Stimulated activated naive B cell treated with anti-CD40 and anti-IgM and Interleukin-4, amounts not matched to agents 10 μg/mL and 1 μg/mL and 100 μg/mL, for 72 hours (primary cell): ENCODE results near the gene PAK5.

Source experiments
- ATAC-seq, 2 donors: fragments of 150-1000 bp; cut with Tn5 transposase; replicated peaks; 2 replicates each; pipeline ENCODE4 v1.10.0; 2021; ENCODE audit warnings: moderate library complexity in 1 of 2
- DNase-seq: peaks from one replicate; pipeline ENCODE4 v3.0.0; 2021
- H3K27ac Mint-ChIP-seq: one replicate; pipeline ENCODE4 v1.8.0; 2022; ENCODE audit warnings: mild to moderate bottlenecking, mixed read lengths
- H3K27me3 Mint-ChIP-seq, 2 donors: one replicate each; pipeline ENCODE4 v1.8.0; 2022; ENCODE audit warnings: mixed read lengths in 2 of 2
- H3K36me3 Mint-ChIP-seq, 2 donors: one replicate each; pipeline ENCODE4 v1.8.0; 2022; ENCODE audit warnings: mixed read lengths in 2 of 2, mild to moderate bottlenecking in 1 of 2
- H3K4me1 Mint-ChIP-seq, 2 donors: one replicate each; pipeline ENCODE4 v1.8.0; 2022; ENCODE audit warnings: mixed read lengths in 2 of 2, mild to moderate bottlenecking in 1 of 2
- H3K4me3 Mint-ChIP-seq, 2 donors: one replicate each; pipeline ENCODE4 v1.8.0; 2022; ENCODE audit warnings: mild to moderate bottlenecking in 2 of 2, mixed read lengths in 2 of 2, moderate library complexity in 1 of 2
- H3K9me3 Mint-ChIP-seq, 2 donors: one replicate each; pipeline ENCODE4 v1.8.0; 2022; ENCODE audit warnings: mixed read lengths in 2 of 2, mild to moderate bottlenecking in 1 of 2

The PAK5 gene

DNA sequence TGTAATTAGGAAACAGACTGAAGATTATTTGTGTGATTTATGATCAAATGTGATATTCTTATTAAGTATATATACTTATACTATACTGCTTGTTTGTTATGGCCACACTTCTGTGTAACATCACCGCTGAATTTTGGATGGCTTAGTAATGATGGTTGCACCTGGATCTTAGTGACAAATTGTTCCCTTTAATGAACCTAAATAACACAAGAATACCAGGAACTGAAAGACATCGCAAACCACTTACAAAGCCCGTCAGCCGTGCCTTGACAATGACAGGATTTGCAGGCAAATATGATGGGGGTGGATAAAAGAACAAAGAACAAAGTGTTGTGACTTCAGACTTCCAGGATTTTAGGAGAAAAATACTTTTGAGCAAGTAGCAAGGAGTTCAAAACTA, 257.4 kb downstream of the PAK5 start:
- Mint-ChIP-seq H3K27me3 (peaks cover 0 to 6% of the 10 kb centered on the region in 2 donors), H3K9me3 (no peaks in the 10 kb centered on the region), H3K27ac (no peak overlapping the region), H3K4me3 (no peak overlapping the region), H3K36me3 (no peaks in the 10 kb centered on the region), H3K4me1 (peaks cover 3 to 10% of the 10 kb centered on the region in 2 donors)
- ATAC-seq, result peak; percentile 36 to 52
- no peak for DNase-seq

DNA sequence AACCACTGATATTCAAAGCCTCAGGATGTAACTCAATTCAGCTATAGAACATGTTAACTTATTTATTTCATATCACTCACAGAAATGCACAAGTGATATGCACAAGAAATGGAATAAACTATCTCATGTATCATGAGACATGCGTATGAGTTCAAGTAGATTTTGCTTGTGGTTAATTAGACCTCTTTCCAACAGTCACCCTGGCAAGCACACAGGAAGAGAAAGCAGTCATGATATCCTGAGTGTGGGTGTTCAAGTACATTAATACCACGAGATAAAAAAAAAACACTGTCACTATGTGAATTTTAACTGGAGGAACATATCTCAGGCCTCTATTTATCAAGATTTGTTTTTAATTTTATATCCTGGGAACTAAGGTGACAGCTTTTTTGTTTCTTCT, 260.3 kb downstream of the PAK5 start:
- Mint-ChIP-seq H3K9me3 (no peaks in the 10 kb centered on the region), H3K27ac (no peak overlapping the region), H3K36me3 (no peaks in the 10 kb centered on the region), H3K4me1 (peaks cover 3 to 10% of the 10 kb centered on the region in 2 donors), H3K27me3 (peaks cover 8 to 9% of the 10 kb centered on the region in 2 donors), H3K4me3 (no peak overlapping the region)
- peak in 1 of 2 donors; percentile 38 for ATAC-seq
- DNase-seq, result no peak

DNA sequence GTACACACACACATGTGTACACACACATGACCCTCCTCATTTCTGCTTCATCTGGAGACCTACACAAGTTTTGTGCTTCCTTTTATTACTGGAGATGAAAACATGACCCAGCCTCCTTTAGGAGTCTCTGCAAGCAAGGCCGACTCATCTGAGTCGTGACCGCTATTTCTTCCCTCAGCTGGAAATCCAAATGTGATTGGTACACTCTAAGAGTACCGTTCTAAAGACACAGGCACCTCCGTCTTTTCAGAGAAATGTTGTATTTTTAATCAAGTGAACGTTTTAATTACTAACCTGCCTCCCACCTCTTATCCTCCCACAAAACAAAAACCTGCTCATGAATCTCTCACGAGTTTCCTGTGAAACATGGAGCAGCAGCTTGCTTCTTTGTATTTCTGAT, 261.5 kb downstream of the PAK5 start:
- H3K4me1 Mint-ChIP-seq, result peaks cover 3 to 9% of the 10 kb centered on the region in 2 donors
- H3K9me3 Mint-ChIP-seq, result no peaks in the 10 kb centered on the region
- no peak overlapping the region for H3K4me3 Mint-ChIP-seq
- peaks cover 12 to 14% of the 10 kb centered on the region in 2 donors for H3K27me3 Mint-ChIP-seq
- no peak overlapping the region for H3K27ac Mint-ChIP-seq
- no peaks in the 10 kb centered on the region for H3K36me3 Mint-ChIP-seq
- DNase-seq (no peak), ATAC-seq (no peak)

DNA sequence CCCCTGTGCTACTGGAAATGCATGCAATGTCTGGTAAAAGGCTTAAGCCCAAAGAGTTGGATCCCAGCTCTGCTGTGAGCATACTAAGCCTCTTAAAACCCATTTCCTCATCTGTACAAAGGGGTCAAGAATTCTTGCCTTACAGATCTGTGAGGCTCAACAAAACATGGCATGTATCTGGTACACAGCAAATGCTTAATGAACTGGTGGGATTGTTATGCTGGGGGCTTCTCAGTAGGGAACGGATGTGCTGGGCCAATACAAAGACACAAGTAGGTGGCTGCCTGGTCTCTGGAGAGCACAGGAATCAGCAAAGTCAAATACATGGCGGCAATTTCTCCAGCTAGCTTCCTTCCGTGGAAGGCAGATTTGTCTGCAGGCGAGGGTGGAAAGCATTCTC, 262.2 kb downstream of the PAK5 start:
- no peak for ATAC-seq
- H3K27ac Mint-ChIP-seq, result no peak overlapping the region
- no peak for DNase-seq

DNA sequence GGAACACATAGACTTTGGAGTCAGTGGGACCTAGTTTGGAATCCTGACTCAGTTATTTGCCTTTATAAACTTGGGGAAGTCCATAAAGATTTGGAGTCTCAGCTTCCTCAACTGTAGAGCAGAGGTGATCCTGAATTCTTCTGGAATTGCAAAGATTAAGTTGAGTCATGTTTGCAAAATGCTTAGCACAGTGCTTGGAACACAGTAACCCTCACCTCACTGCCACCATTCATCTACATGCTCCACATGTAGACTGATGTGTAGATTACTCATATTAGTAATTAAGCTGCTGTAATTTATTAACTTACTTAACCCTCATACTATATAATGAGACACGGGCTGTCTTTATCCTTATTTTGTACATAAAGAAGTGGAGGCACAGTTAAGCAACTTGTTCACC, 263.0 kb downstream of the PAK5 start:
- Mint-ChIP-seq H3K4me3 (no peak overlapping the region), H3K27me3 (peaks cover 15 to 26% of the 10 kb centered on the region in 2 donors), H3K4me1 (no peaks in the 10 kb centered on the region), H3K27ac (no peak overlapping the region), H3K36me3 (no peaks in the 10 kb centered on the region), H3K9me3 (no peaks in the 10 kb centered on the region)
- ATAC-seq (no peak), DNase-seq (no peak)

More for the DNA sequence above, 262.2 kb downstream of the PAK5 start:
- Mint-ChIP-seq H3K4me3 (no peak overlapping the region), H3K9me3 (no peaks in the 10 kb centered on the region), H3K4me1 (peaks cover 2 to 3% of the 10 kb centered on the region in 2 donors), H3K27me3 (peaks cover 12 to 18% of the 10 kb centered on the region in 2 donors), H3K36me3 (no peaks in the 10 kb centered on the region)

DNA sequence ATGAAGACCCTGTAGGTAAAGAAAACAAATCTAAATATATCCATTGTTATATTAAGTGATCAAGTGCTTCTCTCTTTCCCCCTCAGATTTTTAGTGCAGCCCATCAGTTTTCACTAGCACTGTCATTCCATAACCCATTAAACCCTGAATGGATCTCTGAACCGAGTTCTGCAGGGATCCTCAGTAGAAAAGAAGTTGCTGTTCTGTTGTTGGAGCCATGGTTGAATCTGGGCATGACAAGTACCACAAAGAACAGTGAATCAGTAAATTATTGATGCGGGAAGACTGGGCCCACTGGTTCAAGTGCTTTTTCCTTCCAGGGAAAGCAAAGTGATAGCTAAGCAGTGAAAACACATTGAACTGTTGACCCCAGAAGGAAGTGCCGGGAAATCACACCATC, 264.1 kb downstream of the PAK5 start:
- Mint-ChIP-seq H3K9me3 (no peaks in the 10 kb centered on the region), H3K36me3 (no peaks in the 10 kb centered on the region), H3K27me3 (peaks cover 15 to 26% of the 10 kb centered on the region in 2 donors), H3K4me1 (no peaks in the 10 kb centered on the region), H3K27ac (no peak overlapping the region), H3K4me3 (no peak overlapping the region)
- ATAC-seq (no peak), DNase-seq (no peak)

DNA sequence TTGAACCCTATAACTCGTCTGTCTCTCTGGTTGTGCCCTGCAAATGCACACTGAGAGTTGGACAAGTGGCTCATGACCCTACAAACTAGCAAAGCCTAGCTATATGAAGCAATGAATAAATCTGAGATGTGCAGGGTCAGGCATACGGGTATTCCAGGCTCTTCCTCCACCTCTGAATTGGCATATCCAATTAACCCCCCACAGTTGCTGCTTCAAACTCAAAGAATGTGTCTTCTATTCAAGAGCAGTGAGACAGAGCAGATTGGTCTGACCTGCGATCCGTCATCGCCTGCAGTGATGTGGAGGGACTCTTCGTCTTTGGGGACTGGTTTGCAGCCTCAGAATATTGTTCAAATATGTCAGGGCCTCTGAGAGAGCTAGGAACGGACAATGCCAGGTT, 264.7 kb downstream of the PAK5 start:
- H3K4me1 Mint-ChIP-seq, result no peaks in the 10 kb centered on the region
- no peaks in the 10 kb centered on the region for H3K36me3 Mint-ChIP-seq
- H3K9me3 Mint-ChIP-seq, result peaks cover 0 to 2% of the 10 kb centered on the region in 2 donors
- no peak for DNase-seq
- H3K4me3 Mint-ChIP-seq, result no peak overlapping the region
- H3K27me3 Mint-ChIP-seq, result peaks cover 18 to 30% of the 10 kb centered on the region in 2 donors
- no peak for ATAC-seq
- no peak overlapping the region for H3K27ac Mint-ChIP-seq

DNA sequence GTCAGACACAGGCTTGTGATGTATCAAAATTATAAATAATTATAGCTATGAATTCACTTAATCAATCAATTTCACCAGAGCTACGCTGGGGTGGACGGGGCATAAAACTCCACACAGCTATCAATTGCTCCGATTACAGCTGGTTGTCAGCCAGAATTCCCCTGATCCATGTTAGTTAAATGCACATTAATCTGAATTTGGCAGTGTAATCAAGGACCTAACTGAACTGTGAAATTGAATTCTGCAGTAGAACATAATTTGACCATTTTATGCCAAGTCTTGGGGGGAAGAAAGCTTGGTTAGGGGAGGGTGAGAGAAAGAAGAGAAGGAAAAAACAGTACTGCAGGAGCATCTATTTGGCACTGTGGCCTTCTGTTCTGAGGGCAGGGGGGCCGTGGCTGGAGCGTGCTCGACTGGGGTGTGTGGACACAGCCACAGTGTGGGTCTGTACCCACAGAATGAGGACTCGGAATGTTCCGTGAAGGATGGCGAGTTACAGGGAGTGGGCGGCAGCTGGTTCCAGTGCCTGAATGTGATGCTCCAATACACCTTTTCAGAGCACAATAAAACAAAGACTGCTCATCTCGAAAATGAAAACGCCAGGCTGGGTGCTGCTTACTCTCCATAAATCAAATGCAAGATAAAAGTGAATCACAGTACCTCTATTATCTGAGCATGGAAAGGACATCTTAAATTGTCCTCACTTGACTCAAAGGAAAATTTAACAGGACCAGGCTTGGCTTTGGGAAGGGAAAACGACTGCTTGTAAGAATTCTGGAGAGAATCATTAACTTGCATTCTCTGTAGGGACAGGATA, 265.3 kb downstream of the PAK5 start:
- Mint-ChIP-seq H3K27me3 (peaks cover 19 to 33% of the 10 kb centered on the region in 2 donors), H3K27ac (no peak overlapping the region), H3K4me1 (no peaks in the 10 kb centered on the region), H3K36me3 (no peaks in the 10 kb centered on the region), H3K4me3 (no peak overlapping the region), H3K9me3 (peaks cover 0 to 3% of the 10 kb centered on the region in 2 donors)
- DNase-seq, result no peak
- no peak for ATAC-seq

DNA sequence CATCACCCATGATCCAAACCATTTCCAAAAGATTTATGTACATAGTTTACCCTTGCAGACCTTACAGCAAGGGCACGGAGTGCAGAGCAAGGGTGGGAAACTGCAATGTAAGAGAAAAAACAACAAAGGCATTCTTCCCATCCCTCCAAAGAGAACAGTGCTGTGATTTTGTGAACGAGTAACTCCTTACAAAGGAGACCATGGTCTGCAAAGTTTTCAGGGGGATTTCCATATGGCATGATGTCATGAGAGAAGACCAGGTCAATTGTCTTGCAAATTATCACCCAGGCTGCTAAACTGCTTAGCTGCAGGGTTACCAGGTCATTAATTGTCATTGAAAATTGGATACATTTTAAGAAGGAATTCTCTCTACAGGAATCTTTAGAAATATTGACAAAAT, 266.2 kb downstream of the PAK5 start:
- H3K4me1 Mint-ChIP-seq, result no peaks in the 10 kb centered on the region
- H3K36me3 Mint-ChIP-seq, result no peaks in the 10 kb centered on the region
- H3K27ac Mint-ChIP-seq, result no peak overlapping the region
- peaks cover 0 to 5% of the 10 kb centered on the region in 2 donors for H3K9me3 Mint-ChIP-seq
- ATAC-seq, result no peak
- H3K4me3 Mint-ChIP-seq, result no peak overlapping the region
- peaks cover 24 to 40% of the 10 kb centered on the region in 2 donors for H3K27me3 Mint-ChIP-seq
- DNase-seq, result no peak

DNA sequence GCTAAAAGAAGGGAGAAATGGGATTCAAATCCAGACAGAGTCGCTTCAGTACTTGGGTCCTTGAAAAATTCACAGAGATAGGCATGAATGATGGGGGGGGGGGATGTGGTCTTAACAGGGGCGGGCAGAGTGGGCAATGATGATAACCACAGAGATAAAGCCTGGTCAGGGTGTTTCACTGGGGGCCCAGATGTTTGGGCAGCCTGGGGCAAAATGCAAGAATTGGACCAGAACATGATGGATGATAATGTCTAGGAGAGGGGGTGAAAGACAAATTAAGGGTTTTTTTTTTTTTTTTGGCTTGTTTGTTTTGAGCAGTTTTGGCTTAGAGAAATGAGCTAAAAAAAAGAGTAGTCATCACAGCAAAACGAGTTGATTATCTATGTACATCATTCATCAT, 267.1 kb downstream of the PAK5 start:
- ATAC-seq (no peak), DNase-seq (no peak)
- H3K4me1 Mint-ChIP-seq, result no peaks in the 10 kb centered on the region
- H3K9me3 Mint-ChIP-seq, result peaks cover 0 to 5% of the 10 kb centered on the region in 2 donors
- H3K27me3 Mint-ChIP-seq, result peaks cover 18 to 44% of the 10 kb centered on the region in 2 donors
- H3K4me3 Mint-ChIP-seq, result no peak overlapping the region
- H3K36me3 Mint-ChIP-seq, result no peaks in the 10 kb centered on the region
- H3K27ac Mint-ChIP-seq, result no peak overlapping the region

DNA sequence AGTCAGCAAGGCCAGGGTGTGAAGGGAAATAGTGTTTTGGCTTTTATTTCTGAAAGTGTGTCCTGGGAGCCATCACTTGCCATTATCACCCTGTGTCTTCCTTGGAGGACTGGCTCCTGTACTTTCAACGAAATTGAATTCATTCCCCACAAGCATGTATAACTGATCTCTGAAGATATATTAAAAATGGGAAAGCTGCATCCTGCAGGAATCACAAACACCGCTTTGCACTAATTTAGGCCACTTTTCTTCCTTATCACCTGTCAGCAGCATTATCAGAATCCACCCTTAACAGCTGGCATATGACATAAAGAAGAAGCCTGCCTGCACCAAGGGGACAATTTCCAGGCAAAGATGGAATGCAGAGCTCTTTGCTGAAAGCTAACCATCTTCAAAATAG, 268.3 kb downstream of the PAK5 start:
- Mint-ChIP-seq H3K27ac (no peak overlapping the region), H3K4me1 (no peaks in the 10 kb centered on the region), H3K4me3 (no peak overlapping the region), H3K27me3 (peaks cover 28 to 56% of the 10 kb centered on the region in 2 donors), H3K36me3 (no peaks in the 10 kb centered on the region), H3K9me3 (peaks cover 0 to 5% of the 10 kb centered on the region in 2 donors)
- ATAC-seq, result no peak
- DNase-seq, result no peak

DNA sequence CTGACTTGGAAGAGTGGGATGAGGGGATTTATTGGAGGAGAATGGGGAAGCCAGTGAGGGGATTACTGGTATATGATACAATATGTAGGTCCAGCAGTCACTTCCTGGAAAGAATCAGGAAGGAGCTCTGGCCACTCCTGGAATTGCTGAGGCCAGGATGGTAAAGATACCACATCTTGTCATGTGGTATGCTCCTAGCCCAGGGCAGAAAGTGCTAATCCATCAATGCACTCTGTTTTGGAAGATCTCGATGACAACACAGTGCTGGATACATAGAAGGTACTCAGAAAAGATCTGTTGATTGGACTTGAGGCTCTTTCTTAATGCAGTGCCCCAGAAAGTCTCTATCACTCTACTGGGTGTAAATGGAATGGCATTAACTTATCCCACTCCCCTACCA, 271.9 kb downstream of the PAK5 start:
- DNase-seq, result no peak
- no peaks in the 10 kb centered on the region for H3K4me1 Mint-ChIP-seq
- no peak overlapping the region for H3K4me3 Mint-ChIP-seq
- peaks cover 31 to 48% of the 10 kb centered on the region in 2 donors for H3K27me3 Mint-ChIP-seq
- peaks cover 0 to 5% of the 10 kb centered on the region in 2 donors for H3K9me3 Mint-ChIP-seq
- ATAC-seq, result no peak
- H3K27ac Mint-ChIP-seq, result no peak overlapping the region
- H3K36me3 Mint-ChIP-seq, result no peaks in the 10 kb centered on the region

DNA sequence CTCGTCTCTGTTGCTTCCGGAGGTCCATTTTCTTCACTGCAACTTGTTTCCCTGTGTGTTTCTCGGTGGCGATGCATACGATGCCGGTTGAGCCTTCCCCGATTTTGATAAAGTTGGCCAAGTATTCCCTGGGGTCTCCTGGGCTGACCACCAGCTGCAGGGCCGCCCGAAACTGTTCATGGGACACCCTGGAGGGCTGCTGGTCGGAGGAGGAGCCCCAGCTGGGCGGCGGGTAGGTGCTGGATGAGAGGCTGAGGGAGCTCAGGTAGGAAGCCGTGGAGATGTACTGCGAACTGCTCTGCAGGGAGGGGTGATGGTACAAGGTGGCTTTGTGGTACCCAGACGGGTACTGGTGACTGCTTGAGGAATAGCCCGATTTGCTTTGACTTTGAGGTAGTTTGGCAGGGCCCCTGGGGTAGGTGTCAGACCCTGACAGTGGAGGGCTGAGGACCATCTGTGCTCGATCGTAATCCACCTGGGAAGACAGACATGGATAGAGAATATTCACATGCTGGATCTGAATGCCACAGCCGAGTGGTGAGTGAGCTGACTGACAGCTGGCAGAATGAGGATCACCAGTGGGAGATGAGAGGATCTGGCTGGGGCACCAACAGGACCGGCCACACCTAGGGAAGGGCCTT, 272.8 kb downstream of the PAK5 start:
- H3K27me3 Mint-ChIP-seq, result peaks cover 28 to 38% of the 10 kb centered on the region in 2 donors
- DNase-seq (no peak), ATAC-seq (no peak)
- H3K9me3 Mint-ChIP-seq, result peaks cover 0 to 5% of the 10 kb centered on the region in 2 donors
- H3K36me3 Mint-ChIP-seq, result no peaks in the 10 kb centered on the region
- H3K4me3 Mint-ChIP-seq, result no peak overlapping the region
- H3K27ac Mint-ChIP-seq, result no peak overlapping the region
- H3K4me1 Mint-ChIP-seq, result no peaks in the 10 kb centered on the region

DNA sequence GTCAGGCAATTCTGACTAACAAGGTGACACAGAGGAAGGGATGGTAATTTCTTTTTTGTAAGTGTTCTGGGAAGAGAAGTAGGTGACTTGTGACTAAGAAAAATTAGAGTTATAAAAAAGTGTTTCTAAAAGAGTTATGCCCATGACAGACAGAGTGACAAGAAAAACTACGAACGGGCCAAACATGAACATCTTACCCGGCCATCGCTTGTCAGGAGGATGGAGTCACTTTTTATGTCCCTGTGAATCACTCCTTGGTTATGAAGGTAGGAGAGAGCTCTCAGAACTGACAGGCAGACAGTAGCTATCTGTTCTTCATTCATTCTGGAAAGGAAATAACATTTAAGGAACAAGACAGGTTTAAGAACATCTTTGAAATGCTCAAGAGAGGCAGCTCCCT, 281.5 kb downstream of the PAK5 start:
- H3K9me3 Mint-ChIP-seq, result peaks cover 0 to 3% of the 10 kb centered on the region in 2 donors
- DNase-seq (no peak), ATAC-seq (no peak)
- peaks cover 13 to 21% of the 10 kb centered on the region in 2 donors for H3K27me3 Mint-ChIP-seq
- no peak overlapping the region for H3K27ac Mint-ChIP-seq
- no peaks in the 10 kb centered on the region for H3K36me3 Mint-ChIP-seq
- no peak overlapping the region for H3K4me3 Mint-ChIP-seq
- no peaks in the 10 kb centered on the region for H3K4me1 Mint-ChIP-seq

DNA sequence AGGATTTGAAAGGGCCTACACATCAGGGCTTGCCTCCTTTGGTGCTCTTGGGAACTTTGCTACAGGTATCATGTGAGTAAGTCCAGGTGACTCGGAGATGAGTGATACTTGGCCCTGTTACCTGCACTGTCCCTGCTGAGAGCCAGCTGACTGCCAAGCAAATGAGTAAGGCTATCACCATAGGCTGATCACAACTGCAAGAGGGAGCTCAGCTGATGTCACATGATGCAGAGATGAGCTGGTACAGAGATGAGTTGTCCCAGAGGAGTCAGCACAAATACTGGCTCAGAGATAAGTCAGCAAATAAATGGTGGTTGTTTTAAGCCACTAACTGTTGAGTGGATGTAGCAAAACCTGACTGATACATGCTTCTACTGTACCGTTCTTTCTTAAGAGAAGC, 283.1 kb downstream of the PAK5 start:
- peaks cover 0 to 3% of the 10 kb centered on the region in 2 donors for H3K9me3 Mint-ChIP-seq
- peaks cover 13 to 21% of the 10 kb centered on the region in 2 donors for H3K27me3 Mint-ChIP-seq
- H3K36me3 Mint-ChIP-seq, result no peaks in the 10 kb centered on the region
- H3K4me3 Mint-ChIP-seq, result no peak overlapping the region
- ATAC-seq (peak in 1 of 2 donors; percentile 27), DNase-seq (no peak)
- no peak overlapping the region for H3K27ac Mint-ChIP-seq
- peaks cover 0 to 6% of the 10 kb centered on the region in 2 donors for H3K4me1 Mint-ChIP-seq
